DND-41 (cell line): ENCODE measurements around the gene UBE2K.
"Not testable (repeated sequence)": the region's sequence is repeated elsewhere in the genome, so short reads cannot be mapped to it uniquely, and the experiment has no call there.

Experiments
- ATAC-seq: fragments of 200-7000 bp; cut with Tn5 transposase; 3 replicates; pipeline ENCODE4 v1.9.1; 2021; ENCODE audit warnings: low read depth; ENCODE audit not compliant: insufficient read depth
- DNase-seq: peaks from one replicate; pipeline ENCODE4 v3.0.0-alpha.2; 2020
- H2AFZ ChIP-seq: 2 replicates; pipeline ENCODE4 v1.6.0; 2012; ENCODE audit warnings: low read depth, low read length
- H3K27ac ChIP-seq: 2 replicates; pipeline ENCODE4 v1.5.1; 2012; ENCODE audit warnings: low read length, inconsistent platforms
- H3K27me3 ChIP-seq: fragments of 200-600 bp; sonication (generic); 2 replicates; pipeline ENCODE4 v1.6.0; 2012; ENCODE audit warnings: low read length, mild to moderate bottlenecking, inconsistent platforms; ENCODE audit not compliant: insufficient read depth, poor library complexity
- H3K36me3 ChIP-seq: 2 replicates; pipeline ENCODE4 v1.5.1; 2012; ENCODE audit warnings: low read length, inconsistent platforms; ENCODE audit not compliant: insufficient read depth
- H3K4me1 ChIP-seq: 2 replicates; pipeline ENCODE4 v1.5.1; 2012; ENCODE audit warnings: mild to moderate bottlenecking, low read length; ENCODE audit not compliant: insufficient read depth
- H3K4me2 ChIP-seq: 2 replicates; pipeline ENCODE4 v1.6.0; 2012; ENCODE audit warnings: mild to moderate bottlenecking, moderate library complexity, low read length, inconsistent platforms; ENCODE audit not compliant: insufficient read depth
- H3K4me3 ChIP-seq, 2 experiments: fragments of 200-600 bp in 1 of 2; shearing (Covaris generic) in 1 of 2; 2 replicates each; pipeline ENCODE4 v1.5.1; 2012 to 2016; ENCODE audit warnings: inconsistent platforms in 2 of 2, low read length in 2 of 2, mild to moderate bottlenecking in 2 of 2, low read depth in 1 of 2, moderate library complexity in 1 of 2
- H3K79me2 ChIP-seq: 2 replicates; pipeline ENCODE4 v1.6.0; 2012; ENCODE audit warnings: low read length, inconsistent platforms; ENCODE audit not compliant: insufficient read depth
- H3K9ac ChIP-seq: 2 replicates; pipeline ENCODE4 v1.6.0; 2012; ENCODE audit warnings: low read depth, mild to moderate bottlenecking, inconsistent platforms, low read length, moderate library complexity
- H3K9me3 ChIP-seq: 2 replicates; pipeline ENCODE4 v1.5.1; 2012; ENCODE audit warnings: low read length, moderate library complexity, mild to moderate bottlenecking, inconsistent platforms; ENCODE audit not compliant: insufficient read depth, severe bottlenecking
- H4K20me1 ChIP-seq: 2 replicates; pipeline ENCODE4 v1.6.0; 2012; ENCODE audit warnings: low read length; ENCODE audit not compliant: insufficient read depth
- EZH2 ChIP-seq: IDR thresholded peaks from 3 replicates; pipeline ENCODE4 v1.6.1; 2012; ENCODE audit warnings: borderline replicate concordance, low read depth, mild to moderate bottlenecking, moderate library complexity, low read length, inconsistent platforms; ENCODE audit not compliant: severe bottlenecking
- TF ChIP-seq, protein P1 (sequence below): IDR thresholded peaks from 2 replicates; pipeline ENCODE4 v1.5.1; 2012; ENCODE audit warnings: borderline replicate concordance, low read length, moderate library complexity, mild to moderate bottlenecking; ENCODE audit not compliant: poor library complexity, severe bottlenecking; ENCODE audit errors: extremely low read depth

The UBE2K gene

DNA sequence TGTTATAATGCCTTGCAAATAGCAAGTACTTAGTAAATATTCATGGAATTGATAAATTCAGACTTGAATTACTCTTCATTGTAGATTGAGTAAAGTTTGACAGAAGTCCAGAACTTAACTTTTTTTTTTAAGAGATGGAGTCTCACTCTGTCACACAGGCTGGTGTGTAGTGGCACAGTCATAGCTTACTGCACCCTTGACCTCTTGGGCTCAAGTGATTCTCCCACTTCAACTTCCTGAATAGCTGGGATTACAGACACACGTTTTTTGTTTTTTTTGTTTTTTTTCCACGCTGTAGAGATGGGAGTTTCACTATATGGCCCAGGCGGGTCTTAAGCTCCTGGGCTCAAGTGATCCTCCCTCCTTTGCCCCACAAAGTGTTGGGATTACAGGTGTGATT is 32.1 kb downstream of the UBE2K start:
- H3K27ac ChIP-seq: no peak overlapping the region
- DNase-seq (no peak), ATAC-seq (no peak)
- H3K36me3 ChIP-seq: peaks cover 25% of the 10 kb centered on the region
- H3K4me3 ChIP-seq: no peak overlapping the region
- H3K9ac ChIP-seq: no peak overlapping the region
- no peak overlapping the region for H2AFZ ChIP-seq
- H3K79me2 ChIP-seq: peaks cover 100% of the 10 kb centered on the region
- H3K27me3 ChIP-seq: no peaks in the 10 kb centered on the region
- H3K4me1 ChIP-seq: no peaks in the 10 kb centered on the region
- TF ChIP-seq EZH2: no peak
- TF ChIP-seq, protein P1, sequence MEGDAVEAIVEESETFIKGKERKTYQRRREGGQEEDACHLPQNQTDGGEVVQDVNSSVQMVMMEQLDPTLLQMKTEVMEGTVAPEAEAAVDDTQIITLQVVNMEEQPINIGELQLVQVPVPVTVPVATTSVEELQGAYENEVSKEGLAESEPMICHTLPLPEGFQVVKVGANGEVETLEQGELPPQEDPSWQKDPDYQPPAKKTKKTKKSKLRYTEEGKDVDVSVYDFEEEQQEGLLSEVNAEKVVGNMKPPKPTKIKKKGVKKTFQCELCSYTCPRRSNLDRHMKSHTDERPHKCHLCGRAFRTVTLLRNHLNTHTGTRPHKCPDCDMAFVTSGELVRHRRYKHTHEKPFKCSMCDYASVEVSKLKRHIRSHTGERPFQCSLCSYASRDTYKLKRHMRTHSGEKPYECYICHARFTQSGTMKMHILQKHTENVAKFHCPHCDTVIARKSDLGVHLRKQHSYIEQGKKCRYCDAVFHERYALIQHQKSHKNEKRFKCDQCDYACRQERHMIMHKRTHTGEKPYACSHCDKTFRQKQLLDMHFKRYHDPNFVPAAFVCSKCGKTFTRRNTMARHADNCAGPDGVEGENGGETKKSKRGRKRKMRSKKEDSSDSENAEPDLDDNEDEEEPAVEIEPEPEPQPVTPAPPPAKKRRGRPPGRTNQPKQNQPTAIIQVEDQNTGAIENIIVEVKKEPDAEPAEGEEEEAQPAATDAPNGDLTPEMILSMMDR: no peak
- H4K20me1 ChIP-seq: peaks cover 59% of the 10 kb centered on the region; the same call in 1 of the 2 replicates
- no peak overlapping the region for H3K4me2 ChIP-seq
- no peaks in the 10 kb centered on the region for H3K9me3 ChIP-seq

DNA sequence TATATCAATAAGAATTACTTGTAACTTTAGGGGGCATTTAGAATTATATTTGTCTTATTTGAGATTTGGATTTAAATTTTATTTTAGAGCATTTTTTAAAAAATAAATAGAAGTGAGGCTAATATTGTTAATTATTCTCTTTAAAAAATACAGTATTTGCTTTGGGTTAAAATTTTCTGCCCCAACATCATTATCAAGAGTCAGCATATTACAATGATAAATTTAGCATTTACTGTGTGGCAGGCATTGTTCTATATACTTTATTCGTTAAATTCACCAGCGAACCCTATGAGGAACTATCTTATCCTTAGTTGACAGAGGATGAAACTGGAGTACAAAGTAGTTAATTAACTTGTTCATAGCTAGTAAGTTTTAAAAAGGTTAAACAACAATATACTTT is 34.0 kb downstream of the UBE2K start:
- Histone ChIP-seq H4K20me1 (peaks cover 53% of the 10 kb centered on the region), H3K27ac (no peak overlapping the region), H3K4me2 (no peak overlapping the region), H3K27me3 (no peaks in the 10 kb centered on the region), H2AFZ (no peak overlapping the region), H3K9ac (no peak overlapping the region), H3K79me2 (peaks cover 99% of the 10 kb centered on the region), H3K9me3 (no peaks in the 10 kb centered on the region), H3K36me3 (peaks cover 18% of the 10 kb centered on the region), H3K4me3 (no peak overlapping the region), H3K4me1 (no peaks in the 10 kb centered on the region)
- ATAC-seq: no peak
- TF ChIP-seq EZH2: no peak
- TF ChIP-seq, protein P1: no peak
- no peak for DNase-seq

DNA sequence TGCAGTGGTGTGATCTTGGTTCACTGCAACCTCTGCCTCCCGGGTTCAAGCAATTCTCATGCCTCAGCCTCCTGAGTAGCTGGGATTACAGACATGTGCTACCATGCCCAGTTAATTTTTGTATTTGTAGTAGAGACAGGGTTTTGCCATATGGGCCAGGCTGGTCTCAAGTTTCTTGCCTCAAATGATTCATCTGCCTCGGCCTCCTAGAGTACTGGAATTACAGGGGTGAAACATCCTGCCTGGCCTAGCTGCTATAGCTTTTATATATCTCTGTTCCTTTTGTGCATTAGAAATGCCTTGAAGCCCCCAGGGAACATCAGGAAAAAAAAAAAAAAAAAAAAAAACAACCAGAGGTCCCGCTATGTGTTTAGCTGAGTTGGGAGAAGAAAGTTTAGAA is 34.8 kb downstream of the UBE2K start:
- peaks cover 48% of the 10 kb centered on the region for H4K20me1 ChIP-seq

DNA sequence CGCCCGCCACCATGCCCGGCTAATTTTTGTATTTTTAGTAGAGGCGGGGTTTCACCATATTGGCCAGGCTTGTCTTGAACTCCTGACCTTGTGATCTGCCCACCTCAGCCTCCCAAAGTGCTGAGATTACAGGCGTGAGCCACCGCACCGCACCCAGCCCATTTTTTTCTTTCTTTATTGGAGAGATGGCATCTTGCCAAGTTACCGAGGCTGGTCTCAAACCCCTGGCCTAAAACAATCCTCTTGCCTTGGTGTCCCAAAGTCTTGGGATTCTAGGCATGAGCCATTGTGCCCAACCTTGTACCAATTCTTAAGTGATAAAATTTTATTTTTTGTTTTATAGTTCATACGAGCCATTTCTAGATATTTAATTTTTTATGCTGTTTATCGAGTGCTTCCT is 41.7 kb downstream of the UBE2K start:
- not testable (repeated sequence) for H2AFZ ChIP-seq, H3K4me1 ChIP-seq, ATAC-seq, DNase-seq, H3K9ac ChIP-seq, H3K27ac ChIP-seq, H3K9me3 ChIP-seq, H3K4me2 ChIP-seq, H3K27me3 ChIP-seq, H3K4me3 ChIP-seq
- H3K36me3 ChIP-seq: peaks cover 36% of the 10 kb centered on the region
- peaks cover 72% of the 10 kb centered on the region for H3K79me2 ChIP-seq
- H4K20me1 ChIP-seq: peaks cover 17% of the 10 kb centered on the region

More for the DNA sequence above, 34.8 kb downstream of the UBE2K start:
- no peak overlapping the region for H2AFZ ChIP-seq
- no peaks in the 10 kb centered on the region for H3K4me1 ChIP-seq
- TF ChIP-seq, protein P1: no peak
- TF ChIP-seq EZH2: no peak
- H3K79me2 ChIP-seq: peaks cover 99% of the 10 kb centered on the region
- no peaks in the 10 kb centered on the region for H3K27me3 ChIP-seq
- peaks cover 16% of the 10 kb centered on the region for H3K36me3 ChIP-seq
- no peaks in the 10 kb centered on the region for H3K9me3 ChIP-seq
- no peak overlapping the region for H3K4me3 ChIP-seq
- no peak overlapping the region for H3K27ac ChIP-seq
- ATAC-seq (no peak), DNase-seq (no peak)
- H3K9ac ChIP-seq: no peak overlapping the region
- H3K4me2 ChIP-seq: no peak overlapping the region
